C4-2B (cell line): Measurements from ENCODE around the gene CD200.

Source experiments
- ZFX ChIP-seq: fragments of 450-650 bp; IDR thresholded peaks from 2 replicates; pipeline ENCODE4 v1.6.1; 2017
- TF ChIP-seq, protein P1 (sequence below): fragments of 450-650 bp; conservative IDR thresholded peaks from 2 replicates; pipeline ENCODE4 v1.5.1; 2017; ENCODE audit warnings: mild to moderate bottlenecking

DNA sequence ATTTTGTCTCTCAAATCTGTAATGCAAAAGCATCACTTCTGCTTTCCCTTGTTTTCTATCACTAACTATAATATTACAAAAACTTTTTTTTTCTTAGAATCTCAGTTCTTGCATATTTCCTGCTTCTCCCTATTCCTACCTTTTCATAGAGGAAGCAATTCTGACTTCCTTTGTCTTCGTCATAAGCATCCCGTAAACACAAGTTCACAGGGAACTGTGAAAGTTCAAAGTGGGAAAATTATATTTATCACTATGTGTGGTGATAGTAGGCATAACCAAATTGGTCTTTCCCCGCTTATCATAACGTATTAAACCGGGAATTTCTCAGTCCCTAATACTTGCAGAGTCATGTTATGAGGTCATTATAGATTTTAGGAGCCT lies 22.3 kb downstream of the CD200 start:
- TF ChIP-seq, protein P1, sequence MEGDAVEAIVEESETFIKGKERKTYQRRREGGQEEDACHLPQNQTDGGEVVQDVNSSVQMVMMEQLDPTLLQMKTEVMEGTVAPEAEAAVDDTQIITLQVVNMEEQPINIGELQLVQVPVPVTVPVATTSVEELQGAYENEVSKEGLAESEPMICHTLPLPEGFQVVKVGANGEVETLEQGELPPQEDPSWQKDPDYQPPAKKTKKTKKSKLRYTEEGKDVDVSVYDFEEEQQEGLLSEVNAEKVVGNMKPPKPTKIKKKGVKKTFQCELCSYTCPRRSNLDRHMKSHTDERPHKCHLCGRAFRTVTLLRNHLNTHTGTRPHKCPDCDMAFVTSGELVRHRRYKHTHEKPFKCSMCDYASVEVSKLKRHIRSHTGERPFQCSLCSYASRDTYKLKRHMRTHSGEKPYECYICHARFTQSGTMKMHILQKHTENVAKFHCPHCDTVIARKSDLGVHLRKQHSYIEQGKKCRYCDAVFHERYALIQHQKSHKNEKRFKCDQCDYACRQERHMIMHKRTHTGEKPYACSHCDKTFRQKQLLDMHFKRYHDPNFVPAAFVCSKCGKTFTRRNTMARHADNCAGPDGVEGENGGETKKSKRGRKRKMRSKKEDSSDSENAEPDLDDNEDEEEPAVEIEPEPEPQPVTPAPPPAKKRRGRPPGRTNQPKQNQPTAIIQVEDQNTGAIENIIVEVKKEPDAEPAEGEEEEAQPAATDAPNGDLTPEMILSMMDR, result no peak
- no peak for TF ChIP-seq ZFX
